ENCODE data around the gene ABCB9. TPM values are rescaled to one million over a fixed set of nuclear protein-coding genes. Genes with fewer than 3 reads are reported as not detected.
A peak's percentile ranks its signal among the peaks of the same experiment; 100 is the strongest.

The ABCB9 gene
- total and polyA plus RNA-seq, 9 donors = 1.7 to 14.3 (median 5.5) TPM

- Histone ChIP-seq H3K9me3 (no peaks in the 10 kb centered on the region), H3K4me3 (no peak overlapping the region), H3K36me3 (no peaks in the 10 kb centered on the region), H3K27ac (no peak overlapping the region), H3K4me1 (ENCODE audit: insufficient read depth) (peaks cover 22% of the 10 kb centered on the region), H3K27me3 (no peaks in the 10 kb centered on the region)
- intact Hi-C loops (cut with DNase I) = no loop called here
- 74 to 83% (median 75%) methylated on average over 19 of the region's 19 CpGs for WGBS, 3 donors
- TF ChIP-seq EP300 (IDR thresholded peaks at IDR 0.05) = no peak
- TF ChIP-seq, protein P1, sequence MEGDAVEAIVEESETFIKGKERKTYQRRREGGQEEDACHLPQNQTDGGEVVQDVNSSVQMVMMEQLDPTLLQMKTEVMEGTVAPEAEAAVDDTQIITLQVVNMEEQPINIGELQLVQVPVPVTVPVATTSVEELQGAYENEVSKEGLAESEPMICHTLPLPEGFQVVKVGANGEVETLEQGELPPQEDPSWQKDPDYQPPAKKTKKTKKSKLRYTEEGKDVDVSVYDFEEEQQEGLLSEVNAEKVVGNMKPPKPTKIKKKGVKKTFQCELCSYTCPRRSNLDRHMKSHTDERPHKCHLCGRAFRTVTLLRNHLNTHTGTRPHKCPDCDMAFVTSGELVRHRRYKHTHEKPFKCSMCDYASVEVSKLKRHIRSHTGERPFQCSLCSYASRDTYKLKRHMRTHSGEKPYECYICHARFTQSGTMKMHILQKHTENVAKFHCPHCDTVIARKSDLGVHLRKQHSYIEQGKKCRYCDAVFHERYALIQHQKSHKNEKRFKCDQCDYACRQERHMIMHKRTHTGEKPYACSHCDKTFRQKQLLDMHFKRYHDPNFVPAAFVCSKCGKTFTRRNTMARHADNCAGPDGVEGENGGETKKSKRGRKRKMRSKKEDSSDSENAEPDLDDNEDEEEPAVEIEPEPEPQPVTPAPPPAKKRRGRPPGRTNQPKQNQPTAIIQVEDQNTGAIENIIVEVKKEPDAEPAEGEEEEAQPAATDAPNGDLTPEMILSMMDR (IDR thresholded peaks at IDR 0.05) = no peak
- no peak for TF ChIP-seq POLR2A (IDR thresholded peaks at IDR 0.05)
- DNase-seq = no peak
Measured at GRCh38 chr12:122964439-122965257, 1.6 kb downstream of the ABCB9 start.

DNA sequence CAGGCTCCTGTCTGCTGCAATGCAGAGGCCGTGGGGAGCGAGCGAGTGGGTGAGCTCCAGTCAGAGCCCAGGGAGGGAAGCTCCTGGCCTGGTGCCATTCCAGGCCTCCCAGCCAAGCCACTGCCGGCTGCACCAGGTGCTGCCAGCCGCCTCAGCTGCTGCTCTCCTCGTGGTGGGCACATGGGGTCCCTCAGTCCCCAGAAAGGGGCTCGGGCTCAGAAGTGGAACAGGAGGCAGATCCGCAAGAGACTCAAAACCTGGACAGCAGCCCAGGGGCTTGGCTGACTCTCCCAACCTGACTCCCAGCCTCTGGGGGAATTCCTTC, 2.4 kb downstream of the ABCB9 start:
- H3K4me1 ChIP-seq (ENCODE audit: insufficient read depth) = peaks cover 22% of the 10 kb centered on the region
- no peak for TF ChIP-seq POLR2A (IDR thresholded peaks at IDR 0.05)
- TF ChIP-seq, protein P1 (IDR thresholded peaks at IDR 0.05) = no peak
- TF ChIP-seq EP300 (IDR thresholded peaks at IDR 0.05) = no peak
- H3K27ac ChIP-seq = no peak overlapping the region
- peak; percentile 64 to 82 (median 76) for DNase-seq
- intact Hi-C loops (cut with DNase I) = no loop called here
- WGBS, 3 donors = 1 to 7% (median 6%) methylated on average over 7 to 8 of the region's 8 CpGs
- no peaks in the 10 kb centered on the region for H3K27me3 ChIP-seq
- no peak overlapping the region for H3K4me3 ChIP-seq
- no peaks in the 10 kb centered on the region for H3K36me3 ChIP-seq
- no peaks in the 10 kb centered on the region for H3K9me3 ChIP-seq

- TF ChIP-seq, protein P1 (IDR thresholded peaks at IDR 0.05) = no peak
- TF ChIP-seq POLR2A (IDR thresholded peaks at IDR 0.05) (no peak), EP300 (IDR thresholded peaks at IDR 0.05) (no peak)
- 69 to 80% (median 75%) methylated on average over 10 of the region's 10 CpGs for WGBS, 3 donors
- H3K36me3 ChIP-seq = no peaks in the 10 kb centered on the region
- H3K27me3 ChIP-seq = no peaks in the 10 kb centered on the region
- intact Hi-C loops (cut with DNase I) = no loop called here
- peaks cover 22% of the 10 kb centered on the region for H3K4me1 ChIP-seq (ENCODE audit: insufficient read depth)
- DNase-seq = no peak
- no peak overlapping the region for H3K4me3 ChIP-seq
- H3K27ac ChIP-seq = no peak overlapping the region
- H3K9me3 ChIP-seq = no peaks in the 10 kb centered on the region
Measured at GRCh38 chr12:122961531-122962329, 4.5 kb downstream of the ABCB9 start.

DNA sequence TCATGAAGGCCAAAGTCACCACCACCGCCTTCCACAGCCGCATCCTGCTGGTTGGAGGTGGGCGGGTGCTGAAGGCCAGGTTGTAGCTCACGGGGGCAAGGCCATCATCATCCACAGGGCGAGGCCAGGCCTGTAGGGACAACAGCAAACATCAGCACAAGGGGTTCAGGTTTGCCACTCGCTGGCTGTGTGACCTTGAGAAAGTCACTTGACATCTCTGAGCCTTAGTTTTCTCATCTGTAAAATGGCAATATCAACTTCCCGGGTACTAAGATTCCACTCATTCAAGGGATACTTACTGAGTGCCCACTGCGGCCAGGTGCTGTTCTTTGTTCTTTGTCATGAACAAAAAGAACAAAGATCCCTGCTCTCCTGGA, 6.1 kb downstream of the ABCB9 start:
- WGBS, 3 donors = 92 to 96% (median 95%) methylated on average over 8 of the region's 8 CpGs
- Histone ChIP-seq H3K4me1 (ENCODE audit: insufficient read depth) (peaks cover 15% of the 10 kb centered on the region), H3K27ac (no peak overlapping the region), H3K27me3 (no peaks in the 10 kb centered on the region), H3K9me3 (no peaks in the 10 kb centered on the region), H3K36me3 (no peaks in the 10 kb centered on the region), H3K4me3 (no peak overlapping the region)
- TF ChIP-seq EP300 (IDR thresholded peaks at IDR 0.05) (no peak), POLR2A (IDR thresholded peaks at IDR 0.05) (no peak)
- TF ChIP-seq, protein P1 (IDR thresholded peaks at IDR 0.05) = no peak
- no peak for DNase-seq
- intact Hi-C loops (cut with DNase I) = no loop called here
